IPS DF 6.9 (cell line): ENCODE measurements around the gene BAK1.
"Not testable (repeated sequence)": the region's sequence is repeated elsewhere in the genome, so short reads cannot be mapped to it uniquely, and the experiment has no call there.

ENCODE experiments used
- DNase-seq: peaks from one replicate; pipeline ENCODE4 v3.0.0-alpha.2; 2013; ENCODE audit warnings: low read depth, low spot score
- H3K27ac ChIP-seq: one replicate; pipeline ENCODE4 v1.5.1; 2013; ENCODE audit warnings: low read length, control low read depth
- H3K27me3 ChIP-seq: 2 replicates; pipeline ENCODE4 v1.6.1; 2013; ENCODE audit warnings: mild to moderate bottlenecking, low read length; ENCODE audit not compliant: control insufficient read depth, insufficient read depth
- H3K36me3 ChIP-seq: 2 replicates; pipeline ENCODE4 v1.6.1; 2013; ENCODE audit warnings: low read length; ENCODE audit not compliant: control insufficient read depth, insufficient read depth
- H3K4me1 ChIP-seq: 2 replicates; pipeline ENCODE4 v1.6.1; 2013; ENCODE audit warnings: low read length; ENCODE audit not compliant: control insufficient read depth, insufficient read depth
- H3K4me3 ChIP-seq: 2 replicates; pipeline ENCODE4 v1.5.1; 2013; ENCODE audit warnings: mild to moderate bottlenecking, low read length
- H3K9me3 ChIP-seq: 2 replicates; pipeline ENCODE4 v1.6.1; 2013; ENCODE audit warnings: low read length, inconsistent platforms; ENCODE audit not compliant: control insufficient read depth, insufficient read depth
- WGBS: extraction: QIAGEN DNeasy Blood & Tissue Kit; methylation state at CpG from one replicate; pipeline ENCODE4 v1.1.7; 2013; ENCODE audit warnings: mixed read lengths, missing lambda C conversion rate; ENCODE audit not compliant: insufficient read length, insufficient coverage; 5-methylcytosine and 5-hydroxymethylcytosine counted together

BAK1 gene

GRCh38 chr6:33549896-33550295, 30.2 kb downstream of the BAK1 start:
- no peak overlapping the region for H3K27ac ChIP-seq
- H3K36me3 ChIP-seq = no peaks in the 10 kb centered on the region
- H3K4me1 ChIP-seq = no peaks in the 10 kb centered on the region
- H3K4me3 ChIP-seq = no peak overlapping the region
- no peaks in the 10 kb centered on the region for H3K27me3 ChIP-seq
- no CpG with 5 or more reads among the region's 2 CpGs for WGBS
- H3K9me3 ChIP-seq = no peaks in the 10 kb centered on the region
- no peak for DNase-seq

GRCh38 chr6:33549196-33549595, 30.9 kb downstream of the BAK1 start:
- no peak for DNase-seq
- Histone ChIP-seq H3K36me3 (no peaks in the 10 kb centered on the region), H3K4me1 (no peaks in the 10 kb centered on the region), H3K9me3 (no peaks in the 10 kb centered on the region), H3K27ac (no peak overlapping the region), H3K4me3 (no peak overlapping the region), H3K27me3 (no peaks in the 10 kb centered on the region)
- no CpG with 5 or more reads among the region's 8 CpGs for WGBS

- no peaks in the 10 kb centered on the region for H3K9me3 ChIP-seq
- H3K27ac ChIP-seq = no peak overlapping the region
- no peaks in the 10 kb centered on the region for H3K36me3 ChIP-seq
- H3K27me3 ChIP-seq = no peaks in the 10 kb centered on the region
- no peak for DNase-seq
- no peak overlapping the region for H3K4me3 ChIP-seq
- no CpG with 5 or more reads among the region's 2 CpGs for WGBS
- no peaks in the 10 kb centered on the region for H3K4me1 ChIP-seq
These were observed 32.6 kb downstream of the BAK1 start for GRCh38 chr6:33547499-33547898.

DNA sequence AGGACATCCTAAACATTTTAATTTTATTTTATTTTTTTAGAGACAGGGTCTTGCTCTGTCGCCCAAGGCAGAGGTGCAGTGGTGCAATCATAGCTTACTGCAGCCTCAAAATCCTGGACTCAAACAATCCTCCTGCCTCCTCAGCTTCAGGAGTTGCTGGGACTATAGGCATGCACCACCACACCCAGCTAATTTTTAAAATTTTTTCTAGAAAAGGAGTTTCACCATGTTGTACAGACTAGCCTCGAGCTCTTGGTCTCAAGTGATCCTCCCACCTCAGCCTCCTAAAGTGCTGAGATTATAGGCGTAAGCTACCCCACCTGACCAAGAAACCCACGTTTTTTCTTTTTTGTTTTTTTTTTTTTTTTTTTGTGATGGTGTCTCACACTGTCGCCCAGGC, 33.3 kb downstream of the BAK1 start:
- H3K27ac ChIP-seq = no peak overlapping the region
- H3K36me3 ChIP-seq = no peaks in the 10 kb centered on the region
- H3K4me1 ChIP-seq = no peaks in the 10 kb centered on the region
- no peaks in the 10 kb centered on the region for H3K27me3 ChIP-seq
- no peak overlapping the region for H3K4me3 ChIP-seq
- WGBS = no CpG with 5 or more reads among the region's 5 CpGs
- H3K9me3 ChIP-seq = no peaks in the 10 kb centered on the region
- DNase-seq = no peak

DNA sequence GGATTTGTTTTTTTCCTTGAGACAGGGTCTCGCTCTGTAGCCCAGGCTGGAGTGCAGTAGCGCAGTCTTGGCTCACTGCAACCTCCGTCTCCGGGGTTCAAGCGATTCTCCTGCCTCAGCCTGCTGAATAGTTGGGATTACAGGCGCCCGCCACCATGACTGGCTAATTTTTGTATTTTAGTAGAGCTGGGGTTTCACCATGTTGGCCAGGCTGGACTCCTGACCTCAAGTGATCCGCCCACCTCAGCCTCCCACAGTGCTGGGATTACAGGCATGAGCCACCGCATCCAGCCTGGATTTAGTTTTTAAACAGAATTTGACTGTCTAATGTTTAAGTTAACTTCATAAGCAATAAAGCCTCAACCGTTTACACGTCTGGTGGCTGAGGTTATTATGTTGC, 34.8 kb downstream of the BAK1 start:
- no CpG with 5 or more reads among the region's 11 CpGs for WGBS
- DNase-seq, H3K9me3 ChIP-seq, H3K4me3 ChIP-seq, H3K4me1 ChIP-seq, H3K27ac ChIP-seq, H3K36me3 ChIP-seq, H3K27me3 ChIP-seq: not testable (repeated sequence)

GRCh38 chr6:33543116-33543515, 37.0 kb downstream of the BAK1 start:
- WGBS = no CpG with 5 or more reads among the region's 4 CpGs

GRCh38 chr6:33540768-33541167, 39.3 kb downstream of the BAK1 start:
- Histone ChIP-seq H3K36me3 (no peaks in the 10 kb centered on the region), H3K27me3 (no peaks in the 10 kb centered on the region), H3K27ac (no peak overlapping the region), H3K4me1 (no peaks in the 10 kb centered on the region), H3K9me3 (no peaks in the 10 kb centered on the region), H3K4me3 (no peak overlapping the region)
- no peak for DNase-seq
- WGBS = no CpG with 5 or more reads among the region's 1 CpG

More at GRCh38 chr6:33543116-33543515, 37.0 kb downstream of the BAK1 start:
- Histone ChIP-seq H3K27me3 (no peaks in the 10 kb centered on the region), H3K36me3 (no peaks in the 10 kb centered on the region), H3K4me3 (no peak overlapping the region), H3K9me3 (no peaks in the 10 kb centered on the region), H3K4me1 (no peaks in the 10 kb centered on the region), H3K27ac (no peak overlapping the region)
- DNase-seq = no peak

DNA sequence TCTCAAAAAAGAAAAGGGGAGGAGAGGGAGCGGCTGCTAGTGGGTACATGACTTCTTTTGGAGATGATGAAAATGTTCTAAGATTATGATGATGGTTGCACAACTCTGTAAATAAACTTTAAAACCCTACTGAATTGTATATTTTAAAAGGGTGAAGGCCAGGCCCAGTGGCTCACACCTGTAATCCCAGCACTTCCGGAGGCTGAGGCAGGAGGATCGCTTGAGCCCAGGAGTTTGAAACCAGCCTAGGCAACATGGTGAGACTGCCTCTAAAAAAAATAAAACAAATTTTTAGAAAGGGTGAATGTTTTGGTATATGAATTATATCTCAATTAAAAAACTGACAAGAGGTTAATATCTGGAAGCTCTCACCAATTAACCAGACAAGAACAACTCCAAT, 45.4 kb downstream of the BAK1 start:
- Histone ChIP-seq H3K4me3 (no peak overlapping the region), H3K27ac (no peak overlapping the region), H3K4me1 (no peaks in the 10 kb centered on the region), H3K9me3 (no peaks in the 10 kb centered on the region), H3K36me3 (no peaks in the 10 kb centered on the region), H3K27me3 (no peaks in the 10 kb centered on the region)
- no peak for DNase-seq
- WGBS = no CpG with 5 or more reads among the region's 3 CpGs

DNA sequence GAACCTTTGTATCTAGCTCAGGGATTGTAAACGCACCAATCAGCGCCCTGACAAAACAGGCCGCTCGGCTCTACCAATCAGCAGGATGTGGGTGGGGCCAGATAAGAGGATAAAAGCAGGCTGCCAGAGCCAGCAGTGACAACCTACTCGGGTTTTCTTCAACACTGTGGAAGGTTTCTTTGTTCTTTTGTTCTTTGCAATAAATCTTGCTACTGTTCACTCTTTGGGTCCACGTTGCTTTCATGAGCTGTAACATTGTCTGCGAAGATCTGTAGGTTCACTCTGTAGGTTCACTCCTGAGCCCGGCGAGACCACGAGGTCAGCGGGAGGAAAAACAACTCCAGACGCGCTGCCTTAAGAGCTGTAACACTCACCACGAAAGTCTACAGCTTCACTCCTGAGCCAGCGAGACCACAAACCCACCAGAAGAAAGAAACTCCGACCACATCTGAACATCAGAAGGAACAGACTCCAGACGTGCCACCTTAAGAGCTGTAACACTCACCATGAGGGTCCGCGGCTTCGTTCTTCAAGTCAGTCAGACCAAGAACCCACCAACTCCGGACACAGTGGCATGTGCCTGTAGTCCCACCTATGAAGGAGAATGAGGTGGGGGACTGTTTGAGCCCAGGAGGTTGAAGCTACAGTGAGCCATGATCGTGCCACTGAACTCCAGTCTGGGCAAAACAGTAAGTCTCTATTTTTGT, 46.8 kb downstream of the BAK1 start:
- not testable (repeated sequence) for H3K27ac ChIP-seq
- WGBS = no CpG with 5 or more reads among the region's 22 CpGs

GRCh38 chr6:33532431-33532830, 47.6 kb downstream of the BAK1 start:
- DNase-seq, H3K4me1 ChIP-seq, H3K36me3 ChIP-seq, H3K27me3 ChIP-seq, H3K4me3 ChIP-seq, H3K9me3 ChIP-seq, H3K27ac ChIP-seq: not testable (repeated sequence)
- WGBS = no CpG with 5 or more reads among the region's 25 CpGs

More for the DNA sequence above, 46.8 kb downstream of the BAK1 start:
- not testable (repeated sequence) for DNase-seq, H3K27me3 ChIP-seq, H3K36me3 ChIP-seq, H3K4me1 ChIP-seq, H3K4me3 ChIP-seq, H3K9me3 ChIP-seq

DNA sequence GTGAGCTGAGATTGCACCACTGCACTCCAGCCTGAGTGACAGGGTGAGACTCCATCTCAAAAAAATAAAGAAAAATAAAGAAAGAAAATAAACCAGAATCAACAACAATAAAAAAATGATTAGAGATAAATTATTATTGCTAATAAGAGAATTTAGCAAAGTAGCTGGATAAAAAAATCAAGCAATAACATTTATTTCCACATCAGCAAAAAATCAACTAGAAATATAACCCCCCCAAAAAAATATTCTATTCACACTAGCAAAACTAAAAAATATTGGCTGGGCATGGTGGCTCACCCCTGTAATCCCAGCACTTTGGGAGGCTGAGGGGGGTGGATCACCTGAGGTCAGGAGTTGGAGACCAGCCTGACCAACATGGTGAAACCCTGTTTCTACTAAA, 49.5 kb downstream of the BAK1 start:
- not testable (repeated sequence) for H3K9me3 ChIP-seq, H3K36me3 ChIP-seq, H3K4me3 ChIP-seq, DNase-seq, H3K27me3 ChIP-seq, H3K27ac ChIP-seq, H3K4me1 ChIP-seq
